ENCODE results near the gene EML3.
"Not testable (repeated sequence)": the region's sequence is repeated elsewhere in the genome, so short reads cannot be mapped to it uniquely, and the experiment has no call there.

Gene EML3

DNA sequence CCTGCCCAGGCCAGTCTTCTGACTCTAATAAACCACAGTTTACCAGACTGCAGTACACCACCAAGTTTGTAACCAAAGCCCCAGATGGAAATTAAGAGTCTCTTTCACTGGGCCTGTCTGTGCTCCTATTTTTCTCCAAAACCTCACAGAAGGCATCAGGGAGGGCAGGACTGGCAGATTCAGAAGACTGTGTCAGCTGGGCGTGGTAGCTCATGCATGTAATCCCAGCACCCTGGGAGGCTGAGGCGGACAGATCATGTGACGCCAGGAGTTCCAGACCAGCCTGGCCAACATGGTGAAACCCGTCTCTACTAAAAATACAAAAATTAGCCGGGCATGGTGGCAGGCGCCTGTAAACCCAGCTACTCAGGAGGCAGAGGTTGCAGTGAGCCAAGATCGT, 27.2 kb downstream of the EML3 start:
- H3K27ac Mint-ChIP-seq (ENCODE audit: low read depth); H3K27me3 Mint-ChIP-seq; DNase-seq (ENCODE audit: low spot score in 2 of 2); H3K4me3 Mint-ChIP-seq; H3K9me3 Mint-ChIP-seq; H3K4me1 Mint-ChIP-seq; ATAC-seq (replicated peaks; ENCODE audit: extremely low read depth, poor library complexity, severe bottlenecking): not testable (repeated sequence)
- H3K36me3 Mint-ChIP-seq (ENCODE audit: insufficient read depth), result peaks cover 25% of the 10 kb centered on the region

DNA sequence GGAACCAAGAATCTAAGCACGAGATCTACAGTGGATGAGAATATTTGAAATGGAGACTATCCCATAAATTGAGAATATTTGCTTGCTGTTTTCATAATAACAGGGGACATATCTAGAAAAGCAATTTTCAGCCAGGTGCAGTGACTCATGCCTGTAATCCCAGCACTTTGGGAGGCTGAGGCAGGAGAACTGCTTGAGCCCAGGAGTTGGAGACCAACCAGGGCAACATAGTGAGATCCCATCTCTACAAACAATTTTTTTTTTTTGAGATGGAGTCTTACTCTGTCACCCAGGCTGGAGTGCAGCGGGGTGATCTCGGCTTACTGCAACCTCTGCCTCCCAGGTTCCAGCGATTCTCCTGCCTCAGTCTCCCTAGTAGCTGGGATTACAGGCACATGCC, 30.8 kb downstream of the EML3 start:
- not testable (repeated sequence) for DNase-seq (ENCODE audit: low spot score in 2 of 2); H3K4me3 Mint-ChIP-seq; H3K9me3 Mint-ChIP-seq; H3K27me3 Mint-ChIP-seq; H3K27ac Mint-ChIP-seq (ENCODE audit: low read depth); H3K4me1 Mint-ChIP-seq; ATAC-seq (replicated peaks; ENCODE audit: extremely low read depth, poor library complexity, severe bottlenecking)
- peaks cover 31% of the 10 kb centered on the region for H3K36me3 Mint-ChIP-seq (ENCODE audit: insufficient read depth)

DNA sequence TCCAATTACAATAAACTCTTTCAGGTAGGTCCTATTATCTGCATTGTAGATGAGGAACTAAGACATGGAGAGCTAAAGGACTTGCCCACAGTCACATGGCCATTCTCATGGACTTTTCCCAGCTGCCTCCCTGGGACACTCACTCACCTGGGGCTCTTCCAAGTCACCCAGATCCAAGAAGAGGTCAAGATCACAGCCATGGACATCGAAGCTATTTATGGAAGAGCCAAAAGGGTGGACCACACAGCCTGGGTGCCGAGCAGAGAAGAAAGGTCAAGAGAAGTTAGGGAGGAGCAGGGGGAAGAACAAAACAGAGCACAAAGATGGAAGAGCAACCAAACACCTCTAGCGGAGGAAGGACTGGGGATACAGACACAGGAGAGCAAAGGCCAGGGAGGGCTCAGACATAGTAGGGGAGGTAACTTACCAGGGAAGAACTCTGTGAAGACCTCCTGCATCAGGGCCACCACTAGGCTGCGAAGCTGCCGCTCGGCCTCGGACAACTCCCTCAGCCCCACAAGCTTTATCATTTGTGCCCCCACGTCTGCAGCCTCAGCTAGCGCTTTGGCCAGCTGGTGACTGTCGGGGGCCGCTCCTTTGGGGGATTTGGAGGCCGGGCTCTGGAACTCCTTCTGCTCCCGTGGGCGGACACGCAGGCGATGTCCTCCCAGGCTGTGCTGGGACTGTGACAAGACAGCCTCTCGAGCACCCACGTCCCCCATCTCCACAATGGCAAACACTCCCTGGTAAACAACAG, 31.4 kb downstream of the EML3 start:
- Mint-ChIP-seq H3K4me3 (no peak overlapping the region), H3K4me1 (no peaks in the 10 kb centered on the region), H3K9me3 (no peaks in the 10 kb centered on the region), H3K27ac (ENCODE audit: low read depth) (no peak overlapping the region), H3K36me3 (ENCODE audit: insufficient read depth) (peaks cover 30% of the 10 kb centered on the region), H3K27me3 (no peaks in the 10 kb centered on the region)
- DNase-seq (ENCODE audit: low spot score in 2 of 2), result no peak
- ATAC-seq (replicated peaks; ENCODE audit: extremely low read depth, poor library complexity, severe bottlenecking), result no peak

DNA sequence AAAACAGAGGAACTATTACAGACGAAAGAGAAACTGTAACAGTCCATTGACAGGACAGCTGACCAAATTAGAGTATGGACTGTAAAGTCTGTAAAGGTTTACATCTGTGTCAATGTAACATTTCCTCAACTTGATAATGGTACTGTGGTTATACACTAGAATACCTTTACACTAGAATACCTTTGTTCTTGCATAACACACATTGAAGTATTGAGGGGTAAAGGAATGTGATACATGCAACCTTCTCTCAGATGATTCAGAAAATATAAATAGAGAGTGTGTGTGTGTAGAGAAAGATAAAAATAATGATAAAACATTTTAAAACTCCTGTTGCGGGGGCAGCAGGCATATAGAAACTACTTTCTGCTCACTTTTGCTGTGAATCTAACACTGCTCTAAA, 33.3 kb downstream of the EML3 start:
- H3K4me3 Mint-ChIP-seq, result no peak overlapping the region
- H3K36me3 Mint-ChIP-seq (ENCODE audit: insufficient read depth), result peaks cover 25% of the 10 kb centered on the region
- H3K27ac Mint-ChIP-seq (ENCODE audit: low read depth), result no peak overlapping the region
- ATAC-seq (replicated peaks; ENCODE audit: extremely low read depth, poor library complexity, severe bottlenecking), result no peak
- no peak for DNase-seq (ENCODE audit: low spot score in 2 of 2)
- no peaks in the 10 kb centered on the region for H3K9me3 Mint-ChIP-seq
- peaks cover 12% of the 10 kb centered on the region for H3K4me1 Mint-ChIP-seq
- H3K27me3 Mint-ChIP-seq, result no peaks in the 10 kb centered on the region

DNA sequence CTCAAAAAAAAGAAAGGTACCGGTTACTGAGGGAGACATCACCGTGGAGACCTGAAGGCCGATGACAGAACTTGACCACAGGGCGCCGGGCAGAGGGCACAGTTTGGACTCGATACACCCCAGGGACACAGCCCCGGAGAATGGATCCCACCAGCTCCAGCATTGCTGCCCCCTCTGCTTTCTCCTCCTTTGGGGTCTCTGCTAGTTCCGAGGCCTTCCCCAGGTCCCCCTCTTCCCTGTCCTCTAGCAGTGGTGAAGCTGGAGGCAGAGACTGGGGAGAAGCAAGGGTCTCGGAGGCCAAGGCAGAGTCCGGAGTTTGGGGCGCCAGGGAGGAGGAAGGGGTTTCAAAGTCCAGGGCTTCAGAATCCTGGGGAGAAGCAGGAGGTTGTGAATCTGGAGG, 34.0 kb downstream of the EML3 start:
- H3K27me3 Mint-ChIP-seq, result no peaks in the 10 kb centered on the region
- no peak for ATAC-seq (replicated peaks; ENCODE audit: extremely low read depth, poor library complexity, severe bottlenecking)
- H3K4me1 Mint-ChIP-seq, result peaks cover 19% of the 10 kb centered on the region
- no peak overlapping the region for H3K27ac Mint-ChIP-seq (ENCODE audit: low read depth)
- no peaks in the 10 kb centered on the region for H3K9me3 Mint-ChIP-seq
- peaks cover 27% of the 10 kb centered on the region for H3K36me3 Mint-ChIP-seq (ENCODE audit: insufficient read depth)
- DNase-seq (ENCODE audit: low spot score in 2 of 2), result no peak
- no peak overlapping the region for H3K4me3 Mint-ChIP-seq

DNA sequence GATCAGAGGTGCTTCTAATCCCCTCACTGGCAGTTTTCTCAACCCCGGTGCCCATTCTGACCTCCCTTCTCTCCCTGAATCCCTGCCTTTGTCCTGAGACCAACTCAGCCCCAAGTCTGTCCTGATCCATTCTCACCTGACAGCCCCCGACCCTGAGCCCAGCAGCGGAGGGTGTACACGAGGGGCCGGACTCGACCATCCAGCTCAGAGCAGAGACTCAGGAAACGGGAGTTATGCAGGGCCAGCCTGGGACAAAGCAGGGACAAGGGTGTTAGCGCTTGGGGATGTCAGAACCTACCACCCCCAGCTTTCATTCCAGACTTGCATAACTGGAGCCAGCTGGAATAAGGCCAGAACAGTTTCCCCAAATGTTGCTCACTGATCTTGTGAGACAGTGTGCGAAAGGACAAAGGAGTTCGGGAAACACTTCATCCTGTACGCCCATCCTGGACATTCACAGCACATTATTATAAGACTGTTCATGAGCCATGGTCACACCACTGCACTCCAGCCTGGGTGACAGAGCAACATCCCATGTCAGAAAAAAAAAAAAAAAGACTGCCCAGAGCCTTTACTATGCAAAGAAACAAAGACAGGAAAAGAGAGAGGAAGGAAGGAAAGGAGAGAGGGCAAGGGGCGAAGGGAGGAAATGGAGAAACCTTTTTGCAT, 35.4 kb downstream of the EML3 start:
- H3K4me3 Mint-ChIP-seq, result no peak overlapping the region
- ATAC-seq (replicated peaks; ENCODE audit: extremely low read depth, poor library complexity, severe bottlenecking), result no peak
- H3K4me1 Mint-ChIP-seq, result peaks cover 32% of the 10 kb centered on the region
- H3K27me3 Mint-ChIP-seq, result no peaks in the 10 kb centered on the region
- DNase-seq (ENCODE audit: low spot score in 2 of 2), result no peak
- H3K36me3 Mint-ChIP-seq (ENCODE audit: insufficient read depth), result peaks cover 39% of the 10 kb centered on the region
- H3K27ac Mint-ChIP-seq (ENCODE audit: low read depth), result no peak overlapping the region
- H3K9me3 Mint-ChIP-seq, result no peaks in the 10 kb centered on the region

DNA sequence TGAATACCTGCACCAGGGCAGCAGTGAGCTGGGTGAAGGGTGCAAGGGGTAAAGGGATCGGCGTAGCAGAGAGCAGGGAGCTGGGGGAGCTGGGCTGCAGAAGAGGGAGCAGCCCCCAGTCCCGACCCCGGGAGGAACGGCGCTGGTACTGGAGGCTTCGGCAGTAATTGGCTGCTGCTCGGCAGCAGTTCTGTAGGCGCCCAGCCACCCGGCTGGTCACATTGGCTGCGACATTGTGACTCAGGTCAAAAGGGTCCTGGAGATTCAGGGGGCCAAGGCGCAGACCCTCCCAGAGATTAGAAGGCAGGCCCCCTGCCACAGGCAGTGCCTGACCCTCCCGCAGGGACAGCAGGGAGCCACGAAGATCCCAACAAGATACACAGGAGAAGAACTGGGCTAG, 36.7 kb downstream of the EML3 start:
- no peak for ATAC-seq (replicated peaks; ENCODE audit: extremely low read depth, poor library complexity, severe bottlenecking)
- peak overlapping the region; percentile 91 for H3K27ac Mint-ChIP-seq (ENCODE audit: low read depth)
- DNase-seq (ENCODE audit: low spot score in 2 of 2), result no peak
- H3K4me3 Mint-ChIP-seq, result peak overlapping the region; percentile 98
- no peaks in the 10 kb centered on the region for H3K27me3 Mint-ChIP-seq
- peaks cover 46% of the 10 kb centered on the region for H3K4me1 Mint-ChIP-seq
- peaks cover 52% of the 10 kb centered on the region for H3K36me3 Mint-ChIP-seq (ENCODE audit: insufficient read depth)
- H3K9me3 Mint-ChIP-seq, result no peaks in the 10 kb centered on the region

DNA sequence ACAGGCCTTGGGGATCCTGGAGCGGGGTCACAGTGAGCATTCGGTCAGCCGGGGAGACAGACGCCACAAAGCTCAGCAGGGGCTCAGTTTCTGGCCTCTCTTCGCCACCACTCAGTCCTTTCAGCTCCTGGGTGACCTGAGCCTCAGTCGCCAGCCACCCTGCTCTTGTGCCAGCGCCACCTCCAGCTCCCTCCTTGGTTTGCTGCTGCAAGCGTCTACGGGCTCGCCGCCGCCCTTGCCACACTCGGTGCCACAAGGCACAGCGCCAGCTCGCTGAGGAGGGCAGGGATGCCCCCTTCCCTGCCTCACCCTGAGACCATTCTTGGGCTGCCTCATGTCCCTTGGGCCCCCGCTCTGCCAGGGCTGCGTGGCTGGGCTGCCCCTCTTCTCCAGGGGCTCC, 37.4 kb downstream of the EML3 start:
- H3K36me3 Mint-ChIP-seq (ENCODE audit: insufficient read depth), result peaks cover 56% of the 10 kb centered on the region
- no peaks in the 10 kb centered on the region for H3K27me3 Mint-ChIP-seq
- no peak for ATAC-seq (replicated peaks; ENCODE audit: extremely low read depth, poor library complexity, severe bottlenecking)
- no peaks in the 10 kb centered on the region for H3K9me3 Mint-ChIP-seq
- peaks cover 48% of the 10 kb centered on the region for H3K4me1 Mint-ChIP-seq
- H3K4me3 Mint-ChIP-seq, result peak overlapping the region; percentile 98
- no peak for DNase-seq (ENCODE audit: low spot score in 2 of 2)
- H3K27ac Mint-ChIP-seq (ENCODE audit: low read depth), result peak overlapping the region; percentile 91

DNA sequence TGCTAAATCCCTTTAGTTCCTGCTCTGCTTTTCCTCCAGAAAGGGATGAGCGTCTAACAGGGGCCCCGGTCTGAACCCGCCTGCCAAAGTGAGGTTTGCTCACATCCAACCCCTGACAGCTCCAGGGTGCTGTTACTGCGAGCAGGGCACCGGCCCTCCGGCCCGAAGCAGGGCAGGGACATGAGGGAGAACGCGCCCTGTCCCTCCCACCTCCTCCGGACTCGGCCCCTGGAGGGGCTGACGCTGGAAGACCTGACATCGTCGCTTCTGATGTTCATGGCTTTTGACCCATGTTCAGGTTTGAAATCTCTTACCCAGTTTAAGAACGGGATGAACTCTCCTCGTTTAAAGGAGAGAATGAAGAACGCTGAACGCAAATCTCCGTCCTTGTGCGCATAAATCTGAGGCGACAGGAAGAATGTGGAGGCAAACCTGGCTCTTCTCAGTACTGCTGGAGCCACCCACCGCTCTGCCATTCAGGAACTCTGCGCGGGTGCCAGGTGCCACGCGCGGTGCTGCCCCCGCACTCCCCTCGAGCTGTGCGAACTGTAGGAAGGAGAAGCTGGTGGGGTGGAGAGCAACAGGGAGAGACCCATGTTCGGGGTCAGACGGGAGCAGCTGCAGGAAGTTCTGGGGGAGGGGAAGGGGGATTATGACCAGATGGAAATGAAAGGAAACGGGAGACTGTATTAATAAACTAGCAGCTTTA, 38.1 kb downstream of the EML3 start:
- ATAC-seq (replicated peaks; ENCODE audit: extremely low read depth, poor library complexity, severe bottlenecking) (peak; percentile 12), DNase-seq (ENCODE audit: low spot score in 2 of 2) (no peak)
- Mint-ChIP-seq H3K4me3 (peak overlapping the region; percentile 98), H3K36me3 (ENCODE audit: insufficient read depth) (peaks cover 61% of the 10 kb centered on the region), H3K27me3 (no peaks in the 10 kb centered on the region), H3K27ac (ENCODE audit: low read depth) (peak overlapping the region; percentile 91), H3K4me1 (peaks cover 48% of the 10 kb centered on the region), H3K9me3 (no peaks in the 10 kb centered on the region)

DNA sequence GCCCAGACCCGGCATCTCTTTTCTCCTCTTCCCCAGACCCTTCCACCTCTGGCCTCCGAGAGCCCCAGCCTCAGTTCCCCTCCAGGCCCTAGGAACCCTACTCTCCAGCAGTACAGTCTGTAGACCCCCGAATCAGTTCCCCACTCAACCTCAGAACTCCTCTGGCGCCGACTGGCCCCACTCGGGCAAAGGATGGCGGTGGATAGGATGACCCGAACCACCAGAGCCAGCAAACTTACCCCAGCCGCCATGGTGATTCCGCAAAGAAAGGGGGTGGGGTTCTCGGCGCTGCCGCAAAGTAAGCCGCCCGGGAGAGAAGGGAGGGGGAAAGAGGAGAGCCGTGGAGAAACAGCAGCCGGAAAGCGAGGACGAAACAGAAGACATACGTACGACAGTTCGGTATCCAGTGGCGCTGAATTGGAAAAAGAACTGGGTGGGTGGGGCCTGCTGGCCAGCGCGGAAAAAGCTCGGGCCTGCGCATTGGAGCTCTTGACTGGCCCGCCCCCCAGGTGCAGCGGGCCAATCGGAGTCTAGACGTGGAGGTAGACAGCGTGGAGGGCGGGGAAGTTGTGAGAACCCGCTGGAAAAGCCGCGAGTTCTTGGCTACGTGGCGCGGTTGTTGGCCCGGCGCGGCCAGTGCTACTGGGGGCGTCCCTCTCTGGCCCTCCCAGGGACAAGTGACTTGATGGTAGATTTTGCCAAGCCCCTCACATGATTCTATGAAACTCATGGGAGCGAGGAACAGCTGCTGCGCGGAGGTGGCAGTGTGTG, 38.8 kb downstream of the EML3 start, which contains the start of gene EEF1G:
Gene EEF1G, minus strand, starts transcription at position 300 of the 771 bp plus-strand sequence. Its CDS starts 49 bp downstream, at position 251.
- Mint-ChIP-seq H3K4me1 (peaks cover 48% of the 10 kb centered on the region), H3K27ac (ENCODE audit: low read depth) (peak within 1 kb of the TSS; percentile 91), H3K4me3 (peak within 1 kb of the TSS; percentile 98), H3K27me3 (no peaks in the 10 kb centered on the region), H3K36me3 (ENCODE audit: insufficient read depth) (peaks cover 63% of the 10 kb centered on the region), H3K9me3 (no peaks in the 10 kb centered on the region)
- DNase-seq (ENCODE audit: low spot score in 2 of 2) (peak; percentile 92 to 99), ATAC-seq (replicated peaks; ENCODE audit: extremely low read depth, poor library complexity, severe bottlenecking) (peak; percentile 91)

DNA sequence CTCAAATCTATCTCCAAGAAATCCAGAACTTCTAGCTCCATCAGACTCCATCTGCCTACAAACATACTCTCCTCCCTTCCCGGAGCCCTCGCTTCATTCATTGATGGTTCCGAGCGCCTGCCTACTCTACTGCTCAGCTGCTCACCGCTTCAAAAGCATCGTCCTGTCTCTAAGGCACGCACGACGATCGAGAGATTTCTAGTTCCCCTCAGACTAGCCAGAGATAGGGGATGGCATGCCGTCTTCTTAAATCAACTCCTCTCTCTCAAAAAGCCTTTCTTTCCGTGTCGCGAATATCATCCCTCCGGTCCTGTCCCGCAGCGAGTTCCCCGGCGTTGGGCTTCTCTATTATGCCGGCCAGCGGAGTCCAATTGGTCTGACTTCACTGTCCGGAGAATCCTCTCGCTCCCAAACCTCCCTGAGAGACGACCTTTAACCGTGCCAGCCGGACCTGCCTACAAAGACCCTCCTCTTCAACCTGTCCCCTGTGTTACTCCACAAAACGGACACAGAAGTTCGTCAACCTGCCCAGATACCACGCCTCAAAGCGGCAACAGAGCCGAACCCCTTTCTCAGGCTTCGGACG, 39.5 kb downstream of the EML3 start:
- Mint-ChIP-seq H3K27ac (ENCODE audit: low read depth) (peak overlapping the region; percentile 91), H3K4me1 (peaks cover 48% of the 10 kb centered on the region), H3K27me3 (no peaks in the 10 kb centered on the region), H3K36me3 (ENCODE audit: insufficient read depth) (peaks cover 60% of the 10 kb centered on the region), H3K4me3 (peak overlapping the region; percentile 98), H3K9me3 (no peaks in the 10 kb centered on the region)
- DNase-seq (ENCODE audit: low spot score in 2 of 2) (peak; percentile 20 to 25), ATAC-seq (replicated peaks; ENCODE audit: extremely low read depth, poor library complexity, severe bottlenecking) (peak; percentile 27)

DNA sequence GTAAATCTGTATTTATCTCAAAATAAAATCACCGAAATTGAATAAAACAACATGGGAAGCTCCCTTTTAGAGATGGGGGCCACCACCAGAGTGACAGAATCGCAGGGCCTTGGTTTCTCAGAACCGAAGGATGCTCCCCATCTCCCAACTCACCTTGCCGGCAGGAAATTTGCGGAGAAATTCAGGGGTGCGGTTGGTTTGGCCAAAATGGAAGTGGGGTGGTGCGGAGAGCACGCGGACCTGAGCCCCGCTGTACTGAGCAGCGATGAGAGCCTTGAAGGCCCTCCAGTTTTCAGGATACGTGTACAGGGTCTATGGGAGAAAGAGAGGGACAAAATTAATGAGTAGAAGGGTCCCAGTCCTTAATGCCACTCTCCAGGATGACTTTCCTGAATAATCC, 40.1 kb downstream of the EML3 start:
- peak overlapping the region; percentile 91 for H3K27ac Mint-ChIP-seq (ENCODE audit: low read depth)
- H3K4me3 Mint-ChIP-seq, result peak overlapping the region; percentile 98
- H3K36me3 Mint-ChIP-seq (ENCODE audit: insufficient read depth), result peaks cover 56% of the 10 kb centered on the region
- H3K4me1 Mint-ChIP-seq, result peaks cover 51% of the 10 kb centered on the region
- ATAC-seq (replicated peaks; ENCODE audit: extremely low read depth, poor library complexity, severe bottlenecking), result no peak
- no peak for DNase-seq (ENCODE audit: low spot score in 2 of 2)
- no peaks in the 10 kb centered on the region for H3K9me3 Mint-ChIP-seq
- no peaks in the 10 kb centered on the region for H3K27me3 Mint-ChIP-seq
